ENCODE measurements around the gene ARFGEF2.

ARFGEF2 gene

DNA sequence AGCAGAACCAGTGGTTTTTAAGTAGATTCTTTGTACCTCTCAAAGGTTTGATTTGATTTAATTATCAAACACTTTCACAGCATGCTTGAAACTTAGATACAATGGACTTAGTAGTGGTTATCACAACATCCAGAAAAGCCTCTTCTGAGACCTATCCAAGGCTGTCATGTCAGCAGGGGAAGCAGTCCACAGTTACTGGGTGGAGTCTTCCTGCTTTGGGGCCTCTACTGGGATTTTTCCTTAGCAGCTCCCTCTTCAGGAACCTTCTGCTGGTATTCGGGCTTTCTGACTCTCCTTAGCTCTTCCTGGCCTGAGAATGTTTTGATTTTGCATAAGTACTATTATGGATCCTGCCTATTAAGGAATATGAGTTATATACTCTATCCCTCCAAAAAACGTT, 36.0 kb downstream of the ARFGEF2 start:
- ChIA-PET CTCF (no interaction called here), POLR2A (no interaction called here)
- no peak for TF ChIP-seq NFRKB (IDR thresholded peaks at IDR 0.05)
- TF ChIP-seq FOXA1 (IDR thresholded peaks at IDR 0.05), result no peak
- TF ChIP-seq BHLHE40 (IDR thresholded peaks at IDR 0.05; ENCODE audit: borderline replicate concordance), result no peak
- no peak for DNase-seq (ENCODE audit: extremely low spot score)

DNA sequence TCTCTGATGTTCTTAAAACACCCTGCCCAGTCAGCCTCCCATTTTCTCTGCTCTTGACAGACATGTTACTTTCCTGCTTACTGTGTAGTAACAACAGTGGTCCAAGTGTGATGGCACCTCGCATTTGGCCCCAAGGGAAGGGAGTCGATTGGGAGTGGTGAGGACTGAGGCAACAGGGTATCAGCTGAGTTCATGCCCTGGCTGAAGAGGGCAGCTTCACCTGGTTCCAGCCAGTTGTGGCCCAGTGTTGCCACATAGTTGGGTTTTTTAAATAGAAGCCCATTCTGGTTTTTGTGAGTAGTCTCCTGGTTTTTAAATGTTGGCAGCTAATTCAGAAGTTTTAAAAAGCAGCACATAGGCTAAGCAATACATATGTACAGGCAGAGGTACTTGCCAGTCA, 37.2 kb downstream of the ARFGEF2 start:
- CTCF ChIA-PET, result no interaction called here
- TF ChIP-seq L3MBTL2 (conservative IDR thresholded peaks at IDR 0.05) (no peak), CTBP1 (IDR thresholded peaks at IDR 0.05; ENCODE audit: borderline replicate concordance) (no peak), FOXK2 (IDR thresholded peaks at IDR 0.05) (no peak), SUZ12 (IDR thresholded peaks at IDR 0.05) (no peak), SP1 (IDR thresholded peaks at IDR 0.05) (no peak), ELF4 (IDR thresholded peaks at IDR 0.05) (no peak), ZNF384 (IDR thresholded peaks at IDR 0.05) (no peak), TARDBP (IDR thresholded peaks at IDR 0.05) (no peak), FOXM1 (IDR thresholded peaks at IDR 0.05; ENCODE audit: borderline replicate concordance) (no peak), HDGF (IDR thresholded peaks at IDR 0.05; ENCODE audit: borderline replicate concordance) (no peak), LEF1 (IDR thresholded peaks at IDR 0.05; ENCODE audit: borderline replicate concordance) (no peak), NFRKB (IDR thresholded peaks at IDR 0.05) (no peak), FOXA1 (IDR thresholded peaks at IDR 0.05) (no peak), BHLHE40 (IDR thresholded peaks at IDR 0.05; ENCODE audit: borderline replicate concordance) (no peak), ARNT (IDR thresholded peaks at IDR 0.05) (no peak)
- TF ChIP-seq, protein P1, sequence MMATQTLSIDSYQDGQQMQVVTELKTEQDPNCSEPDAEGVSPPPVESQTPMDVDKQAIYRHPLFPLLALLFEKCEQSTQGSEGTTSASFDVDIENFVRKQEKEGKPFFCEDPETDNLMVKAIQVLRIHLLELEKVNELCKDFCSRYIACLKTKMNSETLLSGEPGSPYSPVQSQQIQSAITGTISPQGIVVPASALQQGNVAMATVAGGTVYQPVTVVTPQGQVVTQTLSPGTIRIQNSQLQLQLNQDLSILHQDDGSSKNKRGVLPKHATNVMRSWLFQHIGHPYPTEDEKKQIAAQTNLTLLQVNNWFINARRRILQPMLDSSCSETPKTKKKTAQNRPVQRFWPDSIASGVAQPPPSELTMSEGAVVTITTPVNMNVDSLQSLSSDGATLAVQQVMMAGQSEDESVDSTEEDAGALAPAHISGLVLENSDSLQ (IDR thresholded peaks at IDR 0.05), result no peak

DNA sequence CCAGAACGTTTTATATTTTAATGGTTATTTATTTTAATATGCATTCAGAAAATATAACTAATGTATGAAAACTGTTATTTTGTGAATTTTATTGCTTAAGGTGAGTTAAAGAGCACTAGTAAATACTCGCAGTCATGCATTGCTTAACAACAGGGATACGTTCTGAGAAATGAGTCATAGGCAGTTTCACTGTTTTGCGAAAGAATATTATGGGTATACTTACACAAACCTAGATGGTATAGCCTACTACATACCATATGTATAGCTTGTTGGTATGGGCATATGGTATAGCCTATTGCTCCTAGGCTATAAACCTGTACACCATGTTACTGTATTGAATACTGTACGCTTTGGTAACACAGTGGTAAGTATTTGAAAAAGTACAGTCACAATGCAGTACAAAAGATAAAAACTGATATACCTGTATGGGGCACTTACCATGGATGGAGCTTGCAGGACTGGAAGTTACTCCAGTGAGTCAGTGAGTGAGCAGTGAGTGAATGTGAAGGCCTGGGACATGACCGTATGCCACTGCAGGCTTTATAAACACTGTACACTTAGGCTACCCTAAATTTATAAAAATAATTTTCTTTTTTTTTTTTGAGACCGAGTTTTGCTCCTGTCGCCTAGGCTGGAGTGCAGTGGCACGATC, 38.5 kb downstream of the ARFGEF2 start:
- no peak for TF ChIP-seq ARNT (IDR thresholded peaks at IDR 0.05)
- TF ChIP-seq FOXM1 (IDR thresholded peaks at IDR 0.05; ENCODE audit: borderline replicate concordance), result no peak
- TF ChIP-seq BHLHE40 (IDR thresholded peaks at IDR 0.05; ENCODE audit: borderline replicate concordance), result no peak
- no peak for TF ChIP-seq FOXA1 (IDR thresholded peaks at IDR 0.05)
- TF ChIP-seq ZNF384 (IDR thresholded peaks at IDR 0.05), result no peak
- CTCF ChIA-PET, result no interaction called here
- DNase-seq (ENCODE audit: extremely low spot score), result no peak
- POLR2A ChIA-PET, result no interaction called here

More for the DNA sequence above, 37.2 kb downstream of the ARFGEF2 start:
- DNase-seq (ENCODE audit: extremely low spot score), result no peak
- POLR2A ChIA-PET, result no interaction called here

DNA sequence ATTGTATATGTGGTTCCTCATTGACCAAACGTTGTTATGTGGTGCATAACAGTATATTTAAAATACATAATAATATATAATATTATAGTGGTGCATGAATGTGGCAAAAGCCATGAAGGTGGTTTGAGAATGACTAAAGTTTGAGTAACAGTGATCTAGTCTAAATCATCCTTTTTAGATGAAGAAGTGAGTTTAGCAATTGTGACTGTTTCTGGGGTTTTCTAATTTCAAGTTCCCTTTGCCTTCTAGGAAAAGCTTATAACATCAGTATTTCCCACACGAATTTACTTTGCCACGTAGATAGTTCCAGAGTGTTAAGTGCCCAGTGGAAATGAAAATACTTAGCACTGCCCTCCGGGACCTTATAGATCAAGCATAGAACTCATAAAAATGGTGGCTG, 40.9 kb downstream of the ARFGEF2 start:
- POLR2A ChIA-PET, result no interaction called here

DNA sequence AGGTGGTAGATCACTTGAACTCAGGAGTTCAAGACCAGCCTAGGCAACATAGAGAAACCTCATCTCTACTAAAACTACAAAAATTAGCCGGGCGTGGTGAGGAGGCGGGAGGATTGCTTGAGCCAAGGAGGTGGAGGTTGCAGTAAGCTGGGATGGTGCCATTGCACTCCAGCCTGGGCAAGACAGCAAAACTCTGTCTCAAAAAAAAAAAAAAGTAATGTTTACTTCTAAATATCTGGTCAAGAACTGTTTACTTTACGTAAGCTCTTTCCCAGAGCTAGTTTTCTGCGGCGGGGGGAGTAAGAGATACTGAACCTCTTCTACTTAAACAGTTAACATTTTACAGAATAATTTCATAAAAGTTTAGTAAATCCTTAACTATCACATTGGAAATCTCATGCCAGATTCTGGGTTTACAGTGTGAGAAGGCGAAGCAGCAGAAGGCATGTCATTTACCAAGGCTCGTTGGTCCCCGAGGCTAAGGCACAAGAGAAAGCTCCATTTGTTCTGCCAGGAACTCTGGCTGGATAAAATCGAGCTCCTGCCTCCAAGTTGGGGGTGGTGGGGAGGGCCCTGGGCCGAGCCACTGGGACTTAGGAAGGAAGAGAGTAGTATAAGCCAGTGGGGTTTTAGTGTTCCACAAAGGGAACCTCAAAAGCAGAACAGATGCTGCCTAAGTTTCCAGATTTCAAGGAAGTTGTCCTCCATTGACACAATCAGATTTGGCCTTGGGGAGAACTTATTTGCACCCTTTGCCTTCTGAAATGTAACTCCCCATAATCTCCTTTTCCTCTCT, 41.7 kb downstream of the ARFGEF2 start:
- no peak for TF ChIP-seq HDGF (IDR thresholded peaks at IDR 0.05; ENCODE audit: borderline replicate concordance)
- TF ChIP-seq ZNF384 (IDR thresholded peaks at IDR 0.05), result no peak
- no peak for TF ChIP-seq L3MBTL2 (conservative IDR thresholded peaks at IDR 0.05)
- TF ChIP-seq SUZ12 (IDR thresholded peaks at IDR 0.05), result no peak
- no peak for TF ChIP-seq ARNT (IDR thresholded peaks at IDR 0.05)
- CTCF ChIA-PET, result no interaction called here
- no peak for DNase-seq (ENCODE audit: extremely low spot score)
- POLR2A ChIA-PET, result no interaction called here

More for the DNA sequence above, 40.9 kb downstream of the ARFGEF2 start:
- DNase-seq (ENCODE audit: extremely low spot score), result no peak
- CTCF ChIA-PET, result no interaction called here
- TF ChIP-seq HDGF (IDR thresholded peaks at IDR 0.05; ENCODE audit: borderline replicate concordance), result no peak
- TF ChIP-seq BHLHE40 (IDR thresholded peaks at IDR 0.05; ENCODE audit: borderline replicate concordance), result no peak
- TF ChIP-seq FOXA1 (IDR thresholded peaks at IDR 0.05), result no peak
- no peak for TF ChIP-seq SP1 (IDR thresholded peaks at IDR 0.05)

DNA sequence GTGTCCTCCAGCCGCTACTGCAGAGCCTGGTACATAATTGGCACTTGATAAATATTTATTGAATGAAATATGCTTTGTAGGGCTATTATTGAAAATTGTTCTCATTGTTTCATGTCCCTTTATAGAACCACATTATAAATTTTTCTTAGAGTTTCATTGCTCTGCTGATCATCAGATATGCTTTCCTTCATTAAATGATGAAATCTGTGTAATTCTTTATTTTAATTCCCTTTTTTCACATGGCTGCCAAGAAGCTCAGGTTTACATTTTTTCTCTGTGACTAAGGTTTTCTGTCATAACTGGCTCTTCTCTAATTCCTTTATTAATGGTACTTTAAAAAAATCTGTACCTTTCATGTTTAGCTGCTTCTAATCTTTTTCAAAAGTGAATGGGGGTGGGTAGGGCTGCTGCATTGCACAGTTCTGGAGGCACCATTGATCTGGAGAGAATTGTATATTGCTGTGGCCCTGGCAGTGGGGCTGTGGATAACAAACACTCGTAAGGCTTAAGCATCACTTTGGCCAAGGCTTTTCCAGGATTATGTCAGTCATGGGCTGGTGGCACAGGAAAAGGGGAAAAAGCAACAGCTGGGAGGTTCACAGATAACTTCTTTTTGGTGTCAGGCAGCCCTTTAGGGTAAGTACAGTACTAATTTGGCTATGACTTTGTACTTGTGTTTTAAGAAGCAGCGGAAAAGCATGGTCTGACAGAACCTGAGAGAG, 43.8 kb downstream of the ARFGEF2 start:
- POLR2A ChIA-PET, result no interaction called here
- no peak for TF ChIP-seq SP1 (IDR thresholded peaks at IDR 0.05)
- TF ChIP-seq LEF1 (IDR thresholded peaks at IDR 0.05; ENCODE audit: borderline replicate concordance), result no peak
- no peak for TF ChIP-seq L3MBTL2 (conservative IDR thresholded peaks at IDR 0.05)
- no peak for TF ChIP-seq ELF4 (IDR thresholded peaks at IDR 0.05)
- TF ChIP-seq CTBP1 (IDR thresholded peaks at IDR 0.05; ENCODE audit: borderline replicate concordance), result no peak
- TF ChIP-seq ARNT (IDR thresholded peaks at IDR 0.05), result no peak
- TF ChIP-seq FOXM1 (IDR thresholded peaks at IDR 0.05; ENCODE audit: borderline replicate concordance), result no peak
- TF ChIP-seq HDGF (IDR thresholded peaks at IDR 0.05; ENCODE audit: borderline replicate concordance), result no peak
- CTCF ChIA-PET, result no interaction called here
- no peak for DNase-seq (ENCODE audit: extremely low spot score)

DNA sequence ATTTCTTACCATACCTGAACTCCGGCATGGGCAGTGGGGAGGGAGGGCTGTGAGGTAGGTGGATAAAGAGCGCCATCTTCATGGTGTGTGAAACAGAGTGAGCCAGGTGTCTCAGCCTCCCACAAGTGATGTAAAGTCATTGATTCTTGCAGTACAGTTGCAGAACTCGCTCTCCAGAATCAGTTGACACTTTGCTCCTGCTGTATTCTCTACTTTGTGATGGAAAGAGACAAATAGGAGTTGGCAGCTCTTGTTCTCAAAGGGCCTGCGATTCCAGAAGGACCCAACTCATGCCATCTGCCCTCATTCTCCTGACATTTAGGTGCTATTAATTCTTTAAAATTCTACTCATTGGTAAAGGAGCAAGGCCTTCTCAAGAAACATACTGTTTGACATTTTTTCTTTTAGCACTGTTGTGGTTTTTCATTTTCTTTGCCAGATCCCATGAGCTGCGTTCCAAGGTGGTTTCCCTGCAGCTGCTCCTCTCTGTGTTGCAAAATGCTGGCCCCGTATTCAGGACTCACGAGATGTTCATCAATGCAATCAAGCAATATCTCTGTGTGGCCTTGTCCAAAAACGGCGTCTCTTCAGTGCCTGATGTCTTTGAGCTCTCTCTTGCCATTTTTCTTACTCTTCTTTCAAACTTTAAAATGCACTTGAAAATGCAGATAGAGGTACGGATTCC, 49.3 kb downstream of the ARFGEF2 start:
- no peak for DNase-seq (ENCODE audit: extremely low spot score)
- ChIA-PET CTCF (no interaction called here), POLR2A (no interaction called here)
- TF ChIP-seq ZNF384 (IDR thresholded peaks at IDR 0.05) (no peak), FOXK2 (IDR thresholded peaks at IDR 0.05) (no peak), L3MBTL2 (conservative IDR thresholded peaks at IDR 0.05) (no peak), CTBP1 (IDR thresholded peaks at IDR 0.05; ENCODE audit: borderline replicate concordance) (no peak), NFRKB (IDR thresholded peaks at IDR 0.05) (no peak), LEF1 (IDR thresholded peaks at IDR 0.05; ENCODE audit: borderline replicate concordance) (no peak), BHLHE40 (IDR thresholded peaks at IDR 0.05; ENCODE audit: borderline replicate concordance) (no peak), FOXM1 (IDR thresholded peaks at IDR 0.05; ENCODE audit: borderline replicate concordance) (no peak), SP1 (IDR thresholded peaks at IDR 0.05) (no peak), HDGF (IDR thresholded peaks at IDR 0.05; ENCODE audit: borderline replicate concordance) (no peak)
- TF ChIP-seq, protein P1 (IDR thresholded peaks at IDR 0.05), result no peak

Measured in HEK293T (cell line).